OCI-LY1 (cell line): ENCODE data around the gene CARMIL1.

Experiments used
- CTCF ChIP-seq: fragments of 200-600 bp; sonication (generic), shearing (Covaris generic); IDR thresholded peaks from 2 replicates; pipeline ENCODE4 v1.5.1; 2017; ENCODE audit warnings: mild to moderate bottlenecking, antibody characterized with exemption, low read length, moderate library complexity, mixed read lengths
- EZH2 ChIP-seq: fragments of 200-600 bp; sonication (generic), shearing (Covaris generic); IDR thresholded peaks from 2 replicates; pipeline ENCODE4 v1.8.0; 2017; ENCODE audit warnings: borderline replicate concordance, mixed run types, mild to moderate bottlenecking, antibody characterized with exemption, low read length, moderate library complexity, mixed read lengths

- no peak for TF ChIP-seq CTCF
- TF ChIP-seq EZH2 = no peak
These were observed 175.0 kb downstream of the CARMIL1 start for GRCh38 chr6:25454136-25454535.
